MCF 10A (cell line): ENCODE data around the gene NPPA. TPM values are rescaled to one million over a fixed set of nuclear protein-coding genes. Genes with fewer than 3 reads are reported as not detected.

ENCODE experiments used
- BruUV-seq: library from RNA; stranded (reverse); fragments of 400-500 nt; replicated peaks from 2 replicates; lab custom pipeline; 2021; lab: Mats Ljungman, UMichigan
- CTCF ChIA-PET: fragments of 300-600 bp; sonication (Branson Sonifier 250); formaldehyde crosslinking; extraction: SDS; loops from one replicate; lab custom pipeline; 2021; ENCODE audit warnings: antibody characterized with exemption, inconsistent platforms; lab: Yijun Ruan, JAX
- POLR2A ChIA-PET: fragments of 300-600, 350-650 bp; sonication (Branson Sonifier 250); formaldehyde crosslinking; extraction: SDS; loops from one replicate; lab custom pipeline; 2020; ENCODE audit warnings: antibody characterized with exemption, inconsistent platforms; lab: Yijun Ruan, JAX
- DNase-seq: peaks from one replicate; pipeline ENCODE4 v3.0.0-alpha.2; 2018; ENCODE audit not compliant: unreplicated experiment
- H3K27ac Mint-ChIP-seq: one replicate; pipeline ENCODE4 v1.8.0; 2022; ENCODE audit warnings: mild to moderate bottlenecking, low read depth, mixed read lengths; ENCODE audit not compliant: unreplicated experiment
- H3K27me3 Mint-ChIP-seq: one replicate; pipeline ENCODE4 v1.8.0; 2022; ENCODE audit warnings: mixed read lengths; ENCODE audit not compliant: insufficient read depth, unreplicated experiment
- H3K36me3 Mint-ChIP-seq: one replicate; pipeline ENCODE4 v1.8.0; 2022; ENCODE audit warnings: mild to moderate bottlenecking, moderate library complexity, mixed read lengths; ENCODE audit not compliant: insufficient read depth, unreplicated experiment
- H3K4me1 Mint-ChIP-seq: one replicate; pipeline ENCODE4 v1.8.0; 2022; ENCODE audit warnings: mixed read lengths; ENCODE audit not compliant: insufficient read depth, unreplicated experiment
- H3K4me3 Mint-ChIP-seq: one replicate; pipeline ENCODE4 v1.8.0; 2022; ENCODE audit warnings: mild to moderate bottlenecking, moderate library complexity, mixed read lengths; ENCODE audit not compliant: unreplicated experiment
- H3K9me3 Mint-ChIP-seq: one replicate; pipeline ENCODE4 v1.8.0; 2022; ENCODE audit warnings: mixed read lengths; ENCODE audit not compliant: unreplicated experiment
- intact Hi-C: fragments of 100-400 bp; cut with micrococcal nuclease; formaldehyde crosslinking; loops from 2 replicates; pipeline ENCODE4 v1.14.1; 2022
- total RNA-seq: library from RNA; stranded (reverse); gene quantifications from 2 replicates; pipeline ENCODE4 v1.2.3, GENCODE V29; 2022
- TF ChIP-seq, protein P1 (sequence below): fragments of 200-600 bp; IDR thresholded peaks from one replicate; pipeline ENCODE4 v1.8.0; 2022; ENCODE audit warnings: antibody characterized with exemption, mild to moderate bottlenecking; ENCODE audit not compliant: unreplicated experiment

The NPPA gene
- total RNA-seq, 1 experiment from 2014 or later: not detected

DNA sequence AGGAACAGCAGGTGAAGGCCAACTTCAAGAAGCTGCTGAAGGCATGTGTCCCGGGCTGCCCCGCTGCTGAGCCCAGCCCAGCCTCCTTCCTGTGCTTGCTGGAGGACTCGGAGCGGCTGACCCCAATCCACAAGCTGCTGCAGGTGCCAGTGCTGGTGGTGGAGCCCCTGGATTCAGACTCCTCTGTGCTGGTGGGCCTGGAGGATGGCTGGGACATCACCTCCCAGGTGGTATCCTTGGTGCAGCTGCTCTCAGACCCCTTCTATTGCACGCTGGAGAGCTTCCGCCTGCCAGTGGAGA, 31.3 kb upstream of the NPPA start:
- intact Hi-C loops: no loop called here
- Mint-ChIP-seq H3K9me3 (no peaks in the 10 kb centered on the region), H3K27me3 (peaks cover 54% of the 10 kb centered on the region), H3K4me1 (no peaks in the 10 kb centered on the region), H3K36me3 (no peaks in the 10 kb centered on the region), H3K4me3 (no peak overlapping the region), H3K27ac (no peak overlapping the region)
- DNase-seq: no peak
- TF ChIP-seq, protein P1, sequence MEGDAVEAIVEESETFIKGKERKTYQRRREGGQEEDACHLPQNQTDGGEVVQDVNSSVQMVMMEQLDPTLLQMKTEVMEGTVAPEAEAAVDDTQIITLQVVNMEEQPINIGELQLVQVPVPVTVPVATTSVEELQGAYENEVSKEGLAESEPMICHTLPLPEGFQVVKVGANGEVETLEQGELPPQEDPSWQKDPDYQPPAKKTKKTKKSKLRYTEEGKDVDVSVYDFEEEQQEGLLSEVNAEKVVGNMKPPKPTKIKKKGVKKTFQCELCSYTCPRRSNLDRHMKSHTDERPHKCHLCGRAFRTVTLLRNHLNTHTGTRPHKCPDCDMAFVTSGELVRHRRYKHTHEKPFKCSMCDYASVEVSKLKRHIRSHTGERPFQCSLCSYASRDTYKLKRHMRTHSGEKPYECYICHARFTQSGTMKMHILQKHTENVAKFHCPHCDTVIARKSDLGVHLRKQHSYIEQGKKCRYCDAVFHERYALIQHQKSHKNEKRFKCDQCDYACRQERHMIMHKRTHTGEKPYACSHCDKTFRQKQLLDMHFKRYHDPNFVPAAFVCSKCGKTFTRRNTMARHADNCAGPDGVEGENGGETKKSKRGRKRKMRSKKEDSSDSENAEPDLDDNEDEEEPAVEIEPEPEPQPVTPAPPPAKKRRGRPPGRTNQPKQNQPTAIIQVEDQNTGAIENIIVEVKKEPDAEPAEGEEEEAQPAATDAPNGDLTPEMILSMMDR: no peak
- POLR2A ChIA-PET: interaction anchor here (0.7 kb wide), 1 partner anchor 263 kb away, joined by 3 read pairs; no protein-coding TSS in a partner anchor
- BruUV-seq: no TSS peak
- CTCF ChIA-PET: interaction anchor here (0.5 to 1.0 kb wide), 2 partner anchors 16 to 21 kb away, joined by 3 to 5 read pairs; no protein-coding TSS in a partner anchor

DNA sequence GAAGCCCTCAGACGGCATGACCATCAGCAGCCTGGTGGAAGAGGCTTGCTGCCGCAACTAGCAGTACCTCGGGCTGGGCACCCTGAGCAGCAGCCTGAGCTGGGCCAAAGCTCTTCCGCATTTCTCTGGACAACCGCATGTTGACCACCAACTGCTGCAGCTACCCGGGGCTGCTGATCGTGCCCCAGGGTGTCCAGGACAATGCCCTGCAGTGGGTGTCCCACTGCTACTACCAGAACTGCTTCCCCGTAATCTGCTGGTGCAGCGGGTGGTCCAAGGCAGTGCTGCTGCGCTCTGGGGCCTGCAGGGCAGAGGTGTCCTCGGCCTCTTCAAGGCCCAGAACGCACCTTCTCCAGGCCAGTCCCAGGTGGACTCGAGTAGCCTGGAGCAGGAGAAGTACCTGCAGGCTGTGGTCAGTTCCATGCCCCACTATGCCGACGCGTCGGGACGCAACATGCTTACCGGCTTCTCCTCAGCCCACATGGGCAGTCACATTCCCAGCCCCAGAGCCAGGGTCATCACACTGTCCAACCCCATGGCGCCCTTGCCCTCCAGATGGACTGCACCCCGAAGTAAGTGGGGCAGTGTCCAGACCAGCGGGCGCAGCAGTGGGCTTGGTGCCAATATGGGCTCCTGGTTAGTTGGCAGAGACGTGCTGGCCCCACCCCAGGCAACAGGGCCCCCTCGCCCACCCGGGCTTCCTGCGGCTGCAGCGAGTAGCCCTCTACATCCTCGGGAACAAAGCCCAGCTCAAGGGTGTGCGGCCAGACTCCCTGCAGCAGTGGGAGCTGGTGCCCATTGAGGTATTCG, 30.7 kb upstream of the NPPA start:
- DNase-seq: no peak
- H3K4me3 Mint-ChIP-seq: no peak overlapping the region
- H3K9me3 Mint-ChIP-seq: no peaks in the 10 kb centered on the region
- intact Hi-C loops: no loop called here
- peaks cover 59% of the 10 kb centered on the region for H3K27me3 Mint-ChIP-seq
- no TSS peak for BruUV-seq
- no peaks in the 10 kb centered on the region for H3K4me1 Mint-ChIP-seq
- TF ChIP-seq, protein P1: no peak
- no peak overlapping the region for H3K27ac Mint-ChIP-seq
- ChIA-PET POLR2A (interaction anchor here (0.7 to 1.2 kb wide), 2 partner anchors 30 to 262 kb away, joined by 3 to 5 read pairs; no protein-coding TSS in a partner anchor), CTCF (interaction anchor here (0.5 to 1.0 kb wide), 3 partner anchors 14 to 21 kb away, joined by 3 to 5 read pairs (median 3); no protein-coding TSS in a partner anchor)
- H3K36me3 Mint-ChIP-seq: no peaks in the 10 kb centered on the region

DNA sequence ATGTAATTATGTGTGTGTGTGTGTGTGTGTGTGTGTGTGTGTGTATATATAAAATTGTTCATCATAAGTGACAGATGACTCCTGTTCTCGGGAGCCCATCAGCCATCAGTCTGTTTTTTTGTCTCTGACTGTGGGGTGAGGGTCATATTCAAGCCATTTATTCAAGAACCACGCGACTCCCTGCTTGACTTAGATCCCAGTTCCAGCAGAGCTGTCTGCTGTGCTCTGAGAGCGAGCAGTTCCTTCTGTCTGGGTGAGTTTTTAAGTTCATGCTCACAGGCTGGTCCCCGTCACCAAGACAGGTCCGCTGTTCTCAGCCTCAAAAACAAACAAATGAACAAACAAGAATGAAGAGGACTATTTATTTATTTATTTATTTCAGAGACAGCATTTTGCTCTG, 29.5 kb upstream of the NPPA start:
- H3K36me3 Mint-ChIP-seq: no peaks in the 10 kb centered on the region
- H3K27me3 Mint-ChIP-seq: peaks cover 70% of the 10 kb centered on the region
- intact Hi-C loops: no loop called here
- no TSS peak for BruUV-seq
- no peak for DNase-seq
- no peak overlapping the region for H3K27ac Mint-ChIP-seq
- H3K4me1 Mint-ChIP-seq: no peaks in the 10 kb centered on the region
- ChIA-PET CTCF (interaction anchor here (0.7 kb wide), 1 partner anchor 155 kb away, joined by 3 read pairs; no protein-coding TSS in a partner anchor), POLR2A (interaction anchor here (1.2 kb wide), 1 partner anchor 31 kb away, joined by 5 read pairs; no protein-coding TSS in a partner anchor)
- H3K9me3 Mint-ChIP-seq: no peaks in the 10 kb centered on the region
- no peak overlapping the region for H3K4me3 Mint-ChIP-seq
- TF ChIP-seq, protein P1: no peak

DNA sequence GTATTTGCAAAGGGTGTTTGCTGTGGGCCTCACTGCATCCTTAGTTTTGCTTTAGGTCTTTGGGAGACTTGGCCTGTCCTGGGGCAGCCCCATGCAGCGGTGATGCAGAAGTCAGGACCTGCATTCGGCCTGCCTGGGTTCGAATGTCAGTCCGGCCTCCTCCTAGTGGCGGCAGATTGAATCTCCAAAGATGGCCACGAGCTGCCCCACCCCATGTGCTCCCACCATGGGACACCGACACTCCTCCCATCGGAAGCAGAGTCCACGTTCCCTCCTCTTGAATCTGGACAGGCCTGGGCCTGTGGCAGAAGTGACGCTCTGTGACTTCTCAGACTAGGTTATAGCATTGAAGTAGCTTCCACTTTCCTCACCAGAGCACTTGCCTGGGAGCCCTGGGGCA, 27.5 kb upstream of the NPPA start:
- peaks cover 79% of the 10 kb centered on the region for H3K27me3 Mint-ChIP-seq
- POLR2A ChIA-PET: no interaction called here
- CTCF ChIA-PET: no interaction called here
- H3K4me3 Mint-ChIP-seq: no peak overlapping the region
- intact Hi-C loops: no loop called here
- H3K9me3 Mint-ChIP-seq: no peaks in the 10 kb centered on the region
- no peak overlapping the region for H3K27ac Mint-ChIP-seq
- peaks cover 7% of the 10 kb centered on the region for H3K36me3 Mint-ChIP-seq
- BruUV-seq: no TSS peak
- no peaks in the 10 kb centered on the region for H3K4me1 Mint-ChIP-seq
- DNase-seq: no peak
- TF ChIP-seq, protein P1: no peak
